Activated T-cell treated with anti-CD3 and anti-CD28 coated beads for 1 hour (primary cell): ENCODE measurements around the gene BCKDK.
"Not testable (repeated sequence)": the region's sequence is repeated elsewhere in the genome, so short reads cannot be mapped to it uniquely, and the experiment has no call there.

Experiments used
- DNase-seq: peaks from one replicate; pipeline ENCODE4 v3.0.0-alpha.2; 2020; ENCODE audit warnings: low read depth

Gene BCKDK

GRCh38 chr16:31142109-31143010 lies 34.2 kb downstream of the BCKDK start:
- DNase-seq, result peak; percentile 88

GRCh38 chr16:31143011-31143693 lies 35.0 kb downstream of the BCKDK start:
- DNase-seq, result no peak

- DNase-seq, result no peak
Observed at GRCh38 chr16:31143694-31144148, 35.5 kb downstream of the BCKDK start.

GRCh38 chr16:31144418-31144817 lies 36.2 kb downstream of the BCKDK start:
- DNase-seq, result not testable (repeated sequence)

GRCh38 chr16:31145398-31145990 lies 37.3 kb downstream of the BCKDK start:
- no peak for DNase-seq

GRCh38 chr16:31147574-31147973 lies 39.4 kb downstream of the BCKDK start:
- DNase-seq, result no peak

GRCh38 chr16:31148281-31148728 lies 40.1 kb downstream of the BCKDK start:
- DNase-seq, result no peak

- DNase-seq, result no peak
Observed at GRCh38 chr16:31148896-31149295, 40.7 kb downstream of the BCKDK start.

GRCh38 chr16:31149332-31149731 lies 41.1 kb downstream of the BCKDK start:
- no peak for DNase-seq

- no peak for DNase-seq
Observed at GRCh38 chr16:31149894-31150890, 42.0 kb downstream of the BCKDK start, which contains the start of gene PRSS36. TSS of gene PRSS36 (minus strand) at chr16:31150066. CDS start at chr16:31150035, 31 bp downstream.

GRCh38 chr16:31150976-31151375 lies 42.8 kb downstream of the BCKDK start:
- not testable (repeated sequence) for DNase-seq

GRCh38 chr16:31157136-31157535 lies 49.0 kb downstream of the BCKDK start:
- DNase-seq, result no peak
